Stomach (tissue), 9 donors: ENCODE data around the gene SCAMP2. TPM values are rescaled to one million over a fixed set of nuclear protein-coding genes. Genes with fewer than 3 reads are reported as not detected.

Source experiments
- DNase-seq, 2 donors: peaks; one replicate each; pipeline versions ENCODE4 v3.0.0 to v3.0.0-alpha.2; 2013 to 2019
- H3K27ac ChIP-seq, 5 donors: fragments of 200-600 bp in 4 of 5; sonication (generic) in 4 of 5; one replicate each; pipeline ENCODE4 v1.5.1; 2013 to 2019; ENCODE audit warnings: mild to moderate bottlenecking in 1 of 5, moderate library complexity in 1 of 5
- H3K27me3 ChIP-seq, 3 donors: fragments of 200-600 bp; sonication (generic); one replicate each; pipeline ENCODE4 v1.5.1; 2017 to 2019; ENCODE audit warnings: mixed run types in 1 of 3
- H3K36me3 ChIP-seq, 4 donors: fragments of 200-600 bp; sonication (generic); 1 replicate in 3 of 4; 2 replicates in 1 of 4; pipeline ENCODE4 v1.5.1; 2016 to 2019
- H3K4me1 ChIP-seq, 4 donors: fragments of 200-600 bp; sonication (generic); one replicate each; pipeline ENCODE4 v1.5.1; 2016 to 2019
- H3K4me3 ChIP-seq, 4 donors: fragments of 200-600 bp; sonication (generic) in 3 of 4; one replicate each; pipeline ENCODE4 v1.5.1; 2016 to 2019; ENCODE audit warnings: mild to moderate bottlenecking in 1 of 4
- H3K9me3 ChIP-seq, 4 donors: fragments of 200-600 bp; sonication (generic); one replicate each; pipeline ENCODE4 v1.5.1; 2016 to 2019
- EP300 ChIP-seq: sonication (generic); formaldehyde crosslinking; IDR thresholded peaks from one replicate; pipeline ENCODE4 v1.6.1; 2017; ENCODE audit warnings: antibody characterized with exemption
- POLR2A ChIP-seq, 4 donors: fragments of 450-650 bp; IDR thresholded peaks; one replicate each; pipeline ENCODE4 v1.6.1; 2016; ENCODE audit warnings: antibody characterized with exemption in 4 of 4, control low read depth in 2 of 4, mild to moderate bottlenecking in 1 of 4, moderate library complexity in 1 of 4
- POLR2AphosphoS5 ChIP-seq, 3 donors: sonication (generic); formaldehyde crosslinking; IDR thresholded peaks; one replicate each; pipeline ENCODE4 v1.6.1; 2016; ENCODE audit warnings: antibody characterized with exemption in 3 of 3
- WGBS, 5 donors: extraction: QIAGEN DNeasy Blood & Tissue Kit in 3 of 5; methylation state at CpG; one replicate each; pipeline versions ENCODE4 v1.1.5 to v1.1.7; 2013 to 2018; 5-methylcytosine and 5-hydroxymethylcytosine counted together
- intact Hi-C: fragments of 100-400 bp; cut with DNase I; formaldehyde crosslinking; loops from one replicate; pipeline ENCODE4 v1.15.1; 2023; ENCODE audit warnings: low total_unique reads
- polyA plus RNA-seq, 3 donors: library from polyadenylated mRNA; stranded (reverse); fragments of 200-250 nt; gene quantifications; one replicate each; pipeline ENCODE4 v1.2.3, GENCODE V29; 2013
- total RNA-seq, 5 donors: library from RNA; depleted of rRNA; stranded (reverse); fragments of >200 nt; gene quantifications; one replicate each; pipeline versions ENCODE4 v1.1.0 to v1.2.3, GENCODE V29; 2014 to 2016
- TF ChIP-seq, protein P1 (sequence below), 7 experiments: fragments of 450-650 bp in 4 of 7; fragments of 200-600 bp in 3 of 7; sonication (generic) in 3 of 7; IDR thresholded peaks; one replicate each; pipeline ENCODE4 v1.5.1; 2016 to 2019; ENCODE audit warnings: antibody characterized with exemption in 7 of 7, control low read depth in 2 of 7, mild to moderate bottlenecking in 1 of 7
- donor health status: healthy with polysubstance abuse.
- donor health status: Bipolar disorder and iron deficiency.
- donor health status: healthy.

SCAMP2 gene
- total and polyA plus RNA-seq, 8 donors = 16.8 to 134 (median 38.9) TPM

DNA sequence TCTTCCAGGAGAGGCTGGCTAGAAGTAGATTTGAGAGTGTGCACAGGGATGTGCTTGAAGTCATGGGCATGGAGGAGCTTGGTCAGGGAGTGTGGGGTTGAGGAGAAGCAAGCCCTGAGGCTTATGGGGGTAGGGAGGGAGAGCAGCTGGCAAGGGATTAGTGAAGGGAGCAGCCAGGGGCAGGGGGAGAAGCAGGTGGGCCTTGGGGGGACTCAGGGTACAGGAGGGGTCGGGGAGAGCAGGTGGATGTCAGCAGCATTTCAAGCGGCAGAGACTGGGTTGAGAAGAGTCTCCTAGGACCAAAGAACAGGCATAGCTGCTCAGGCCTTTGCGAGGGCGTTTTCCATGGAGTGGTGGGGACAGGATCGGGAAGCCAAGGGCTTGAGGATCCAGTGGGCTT lies 63.9 kb downstream of the SCAMP2 start:
- H3K27me3 ChIP-seq = no peaks in the 10 kb centered on the region
- peaks cover 0 to 10% (median 4%) of the 10 kb centered on the region in 4 donors for H3K36me3 ChIP-seq
- H3K27ac ChIP-seq = no peak overlapping the region
- intact Hi-C loops = no loop called here
- H3K9me3 ChIP-seq = no peaks in the 10 kb centered on the region
- DNase-seq = no peak
- peaks cover 0 to 8% (median 6%) of the 10 kb centered on the region in 4 donors for H3K4me1 ChIP-seq
- no peak overlapping the region for H3K4me3 ChIP-seq
- WGBS, 5 donors = 83 to 88% (median 85%) methylated on average over 5 of the region's 5 CpGs
- TF ChIP-seq POLR2A (IDR thresholded peaks at IDR 0.05) (no peak), POLR2AphosphoS5 (IDR thresholded peaks at IDR 0.05) (no peak), EP300 (no peak)
- TF ChIP-seq, protein P1, sequence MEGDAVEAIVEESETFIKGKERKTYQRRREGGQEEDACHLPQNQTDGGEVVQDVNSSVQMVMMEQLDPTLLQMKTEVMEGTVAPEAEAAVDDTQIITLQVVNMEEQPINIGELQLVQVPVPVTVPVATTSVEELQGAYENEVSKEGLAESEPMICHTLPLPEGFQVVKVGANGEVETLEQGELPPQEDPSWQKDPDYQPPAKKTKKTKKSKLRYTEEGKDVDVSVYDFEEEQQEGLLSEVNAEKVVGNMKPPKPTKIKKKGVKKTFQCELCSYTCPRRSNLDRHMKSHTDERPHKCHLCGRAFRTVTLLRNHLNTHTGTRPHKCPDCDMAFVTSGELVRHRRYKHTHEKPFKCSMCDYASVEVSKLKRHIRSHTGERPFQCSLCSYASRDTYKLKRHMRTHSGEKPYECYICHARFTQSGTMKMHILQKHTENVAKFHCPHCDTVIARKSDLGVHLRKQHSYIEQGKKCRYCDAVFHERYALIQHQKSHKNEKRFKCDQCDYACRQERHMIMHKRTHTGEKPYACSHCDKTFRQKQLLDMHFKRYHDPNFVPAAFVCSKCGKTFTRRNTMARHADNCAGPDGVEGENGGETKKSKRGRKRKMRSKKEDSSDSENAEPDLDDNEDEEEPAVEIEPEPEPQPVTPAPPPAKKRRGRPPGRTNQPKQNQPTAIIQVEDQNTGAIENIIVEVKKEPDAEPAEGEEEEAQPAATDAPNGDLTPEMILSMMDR (IDR thresholded peaks at IDR 0.05) = no peak

DNA sequence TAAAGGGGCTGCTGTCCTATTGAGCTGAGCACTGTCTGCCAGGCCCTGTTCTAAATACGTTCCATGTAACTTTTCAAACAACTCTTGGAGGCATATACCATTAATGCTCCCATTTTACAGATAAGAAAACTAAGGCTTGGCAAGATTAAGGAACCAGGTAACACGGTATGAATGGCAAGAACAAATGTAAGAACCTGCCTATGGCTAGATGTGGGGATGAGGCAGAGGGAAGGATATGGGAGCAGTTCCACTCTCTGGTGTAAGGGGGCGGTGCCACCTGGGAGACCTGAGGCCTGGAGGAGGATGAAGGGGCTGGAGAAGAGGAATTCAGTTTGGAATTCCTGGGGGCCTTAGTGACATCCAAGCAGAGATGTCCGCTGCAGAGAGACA lies 64.3 kb downstream of the SCAMP2 start:
- 58 to 78% (median 70%) methylated on average over 4 of the region's 4 CpGs for WGBS, 5 donors
- Histone ChIP-seq H3K27me3 (no peaks in the 10 kb centered on the region), H3K27ac (no peak overlapping the region), H3K4me3 (no peak overlapping the region), H3K9me3 (no peaks in the 10 kb centered on the region), H3K36me3 (peaks cover 0 to 14% (median 9%) of the 10 kb centered on the region in 4 donors), H3K4me1 (peaks cover 0 to 8% (median 4%) of the 10 kb centered on the region in 4 donors)
- intact Hi-C loops = no loop called here
- TF ChIP-seq POLR2A (IDR thresholded peaks at IDR 0.05) (no peak), EP300 (no peak), POLR2AphosphoS5 (IDR thresholded peaks at IDR 0.05) (no peak)
- TF ChIP-seq, protein P1 (IDR thresholded peaks at IDR 0.05) = no peak
- DNase-seq = no peak

DNA sequence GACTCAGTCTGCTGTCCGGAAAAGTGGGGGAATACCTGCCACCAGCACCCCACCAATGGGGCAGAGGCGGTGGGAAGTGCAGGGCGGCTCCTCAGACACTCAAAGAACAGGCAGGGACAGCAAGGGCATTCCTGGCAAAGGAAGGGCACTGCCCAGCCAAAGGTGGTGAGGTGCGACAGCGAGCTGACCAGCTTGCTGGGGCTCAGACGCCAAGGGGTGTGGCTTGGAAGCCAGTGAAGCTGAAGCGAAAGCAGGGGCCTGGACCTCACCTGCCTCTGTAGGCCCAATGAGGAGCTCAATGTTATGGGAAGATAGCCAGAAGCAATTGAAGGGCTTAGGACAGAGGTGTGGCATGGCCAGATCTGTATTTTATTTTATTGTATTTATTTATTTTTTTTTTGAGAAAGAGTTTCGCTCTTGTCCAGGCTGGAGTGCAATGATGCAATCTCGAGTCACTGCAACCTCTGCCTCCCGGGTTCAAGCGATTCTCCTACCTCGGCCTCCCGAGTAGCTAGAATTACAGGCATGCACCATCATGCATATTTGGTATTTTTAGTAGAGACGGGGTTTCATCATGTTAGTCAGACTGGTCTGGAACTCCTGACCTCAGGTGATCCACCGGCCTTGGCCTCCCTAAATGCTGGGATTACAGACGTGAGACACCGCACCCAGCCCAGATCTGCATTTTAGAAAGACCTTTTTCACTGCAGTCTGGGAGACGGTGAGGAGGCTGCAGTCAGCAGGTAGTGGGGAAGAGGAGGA lies 64.9 kb downstream of the SCAMP2 start:
- Histone ChIP-seq H3K27me3 (no peaks in the 10 kb centered on the region), H3K4me1 (peaks cover 0 to 8% (median 2%) of the 10 kb centered on the region in 4 donors), H3K27ac (no peak overlapping the region), H3K36me3 (peaks cover 3 to 20% (median 14%) of the 10 kb centered on the region in 4 donors), H3K4me3 (no peak overlapping the region), H3K9me3 (no peaks in the 10 kb centered on the region)
- intact Hi-C loops = no loop called here
- 66 to 76% (median 71%) methylated on average over 18 of the region's 18 CpGs for WGBS, 5 donors
- peak in 1 of 2 donors; percentile 66 for DNase-seq
- TF ChIP-seq EP300 = no peak
- no peak for TF ChIP-seq POLR2AphosphoS5 (IDR thresholded peaks at IDR 0.05)
- no peak for TF ChIP-seq POLR2A (IDR thresholded peaks at IDR 0.05)
- TF ChIP-seq, protein P1 (IDR thresholded peaks at IDR 0.05) = no peak

DNA sequence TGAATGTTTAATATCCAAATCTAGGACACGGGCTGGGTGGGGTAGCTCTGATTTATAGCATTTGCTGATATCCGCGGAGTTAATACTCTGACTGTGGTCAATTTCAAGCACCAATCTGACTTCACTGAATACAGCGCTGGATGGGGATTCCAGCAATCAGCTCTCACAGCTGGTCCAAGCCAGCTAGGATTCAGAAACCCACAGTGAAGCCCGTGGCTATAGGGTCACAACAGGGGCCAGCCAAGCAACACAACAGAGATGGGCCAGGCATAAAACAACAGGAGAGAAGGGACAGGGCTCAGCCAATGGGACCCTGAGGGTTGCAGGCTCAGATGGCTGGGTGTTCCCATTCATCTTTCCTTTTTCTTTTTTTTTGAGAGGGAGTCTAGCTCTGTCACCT lies 65.9 kb downstream of the SCAMP2 start:
- peaks cover 0 to 8% (median 2%) of the 10 kb centered on the region in 4 donors for H3K4me1 ChIP-seq
- intact Hi-C loops = no loop called here
- no peak overlapping the region for H3K4me3 ChIP-seq
- no peak overlapping the region for H3K27ac ChIP-seq
- DNase-seq = no peak
- no peaks in the 10 kb centered on the region for H3K27me3 ChIP-seq
- TF ChIP-seq, protein P1 (IDR thresholded peaks at IDR 0.05) = no peak
- TF ChIP-seq POLR2A (IDR thresholded peaks at IDR 0.05) = no peak
- no peak for TF ChIP-seq POLR2AphosphoS5 (IDR thresholded peaks at IDR 0.05)
- TF ChIP-seq EP300 = no peak
- 54 to 72% (median 60%) methylated on average over 5 of the region's 5 CpGs for WGBS, 5 donors
- peaks cover 13 to 29% (median 24%) of the 10 kb centered on the region in 4 donors for H3K36me3 ChIP-seq
- no peaks in the 10 kb centered on the region for H3K9me3 ChIP-seq
